IMR-90 (cell line): ENCODE data around the gene OR2K2. TPM values are rescaled to one million over a fixed set of nuclear protein-coding genes. Genes with fewer than 3 reads are reported as not detected.

ENCODE experiments used
- ATAC-seq: fragments of 200-7000 bp; cut with Tn5 transposase; 2 replicates; pipeline ENCODE4 v1.9.1; 2020; ENCODE audit warnings: low read depth, mild to moderate bottlenecking, moderate library complexity
- BruUV-seq: library from RNA; stranded (reverse); fragments of 400-500 nt; replicated peaks from 2 replicates; lab custom pipeline; 2021; lab: Mats Ljungman, UMichigan
- CTCF ChIA-PET: fragments of 300-600 bp; formaldehyde crosslinking; extraction: SDS; loops from one replicate; lab custom pipeline; 2021; ENCODE audit warnings: antibody characterized with exemption; lab: Yijun Ruan, JAX
- POLR2A ChIA-PET: fragments of 300-600 bp; sonication (Branson Sonifier 250); formaldehyde crosslinking; loops from one replicate; lab custom pipeline; 2022; ENCODE audit warnings: antibody characterized with exemption; ENCODE audit not compliant: unreplicated experiment; lab: Charles Lee
- DNase-seq: peaks from one replicate; pipeline ENCODE4 v3.0.0; 2013
- H2AFZ ChIP-seq: replicated peaks from 2 replicates; pipeline ENCODE3; 2013; ENCODE audit warnings: low read length, mild to moderate bottlenecking; ENCODE audit not compliant: poor library complexity
- H2AK5ac ChIP-seq: 2 replicates; pipeline ENCODE4 v1.6.1; 2013; ENCODE audit warnings: low read depth, low read length, inconsistent platforms
- H2AK9ac ChIP-seq: replicated peaks from 2 replicates; pipeline ENCODE3; 2013; ENCODE audit warnings: mild to moderate bottlenecking, low read depth, low read length, moderate library complexity; ENCODE audit not compliant: poor library complexity
- H2BK120ac ChIP-seq: 2 replicates; pipeline ENCODE4 v1.6.1; 2013; ENCODE audit warnings: low read depth, low read length, inconsistent platforms
- H2BK15ac ChIP-seq: 3 replicates; pipeline ENCODE4 v1.6.1; 2013; ENCODE audit warnings: low read depth, low read length, inconsistent platforms
- H2BK20ac ChIP-seq: 2 replicates; pipeline ENCODE4 v1.6.1; 2013; ENCODE audit warnings: low read depth, mild to moderate bottlenecking, inconsistent platforms, low read length, moderate library complexity
- H2BK5ac ChIP-seq: 2 replicates; pipeline ENCODE4 v1.6.1; 2013; ENCODE audit warnings: mild to moderate bottlenecking, low read depth, low read length, inconsistent platforms; ENCODE audit not compliant: poor library complexity, severe bottlenecking
- H3K14ac ChIP-seq: replicated peaks from 2 replicates; pipeline ENCODE4 v1.6.1; 2013; ENCODE audit warnings: low read depth, low read length, inconsistent platforms
- H3K18ac ChIP-seq: 2 replicates; pipeline ENCODE4 v1.6.1; 2013; ENCODE audit warnings: low read depth, low read length, control low read depth
- H3K23ac ChIP-seq: 2 replicates; pipeline ENCODE4 v1.6.1; 2013; ENCODE audit warnings: low read depth, low read length, inconsistent platforms
- H3K27ac ChIP-seq: 2 replicates; pipeline ENCODE4 v1.5.1; 2013; ENCODE audit warnings: mild to moderate bottlenecking, control low read depth, low read length; ENCODE audit not compliant: insufficient read depth
- H3K27me3 ChIP-seq: 2 replicates; pipeline ENCODE4 v1.6.1; 2013; ENCODE audit warnings: low read length; ENCODE audit not compliant: control insufficient read depth, insufficient read depth
- H3K36me3 ChIP-seq: 2 replicates; pipeline ENCODE4 v1.6.1; 2013; ENCODE audit warnings: low read length, mixed read lengths; ENCODE audit not compliant: control insufficient read depth, insufficient read depth
- H3K4ac ChIP-seq: 2 replicates; pipeline ENCODE4 v1.6.1; 2013; ENCODE audit warnings: low read depth, low read length, inconsistent platforms
- H3K4me1 ChIP-seq: 2 replicates; pipeline ENCODE4 v1.6.1; 2013; ENCODE audit warnings: low read length, mixed read lengths; ENCODE audit not compliant: control insufficient read depth, insufficient read depth
- H3K4me2 ChIP-seq: 2 replicates; pipeline ENCODE4 v1.6.1; 2013; ENCODE audit warnings: low read depth, mild to moderate bottlenecking, control low read depth, low read length, moderate library complexity
- H3K4me3 ChIP-seq: 2 replicates; pipeline ENCODE4 v1.5.1; 2013; ENCODE audit warnings: low read depth, mild to moderate bottlenecking, control low read depth, low read length, moderate library complexity; ENCODE audit not compliant: insufficient read depth
- H3K56ac ChIP-seq: 2 replicates; pipeline ENCODE4 v1.6.1; 2013; ENCODE audit warnings: low read length, inconsistent platforms; ENCODE audit not compliant: insufficient read depth; ENCODE audit errors: extremely low read depth
- H3K79me1 ChIP-seq, 2 experiments: 2 replicates each; pipeline ENCODE4 v1.6.1; 2013; ENCODE audit warnings: low read length in 2 of 2, inconsistent platforms in 1 of 2, low read depth in 1 of 2
- H3K9ac ChIP-seq: 2 replicates; pipeline ENCODE4 v1.6.1; 2013; ENCODE audit warnings: low read depth, low read length, control low read depth
- H3K9me1 ChIP-seq: 2 replicates; pipeline ENCODE4 v1.6.1; 2013; ENCODE audit warnings: low read length, inconsistent platforms; ENCODE audit not compliant: insufficient read depth
- H3K9me3 ChIP-seq: 2 replicates; pipeline ENCODE4 v1.6.1; 2013; ENCODE audit warnings: low read length; ENCODE audit not compliant: control insufficient read depth, insufficient read depth
- H4K20me1 ChIP-seq: 2 replicates; pipeline ENCODE4 v1.6.1; 2013; ENCODE audit warnings: low read length, inconsistent platforms; ENCODE audit not compliant: insufficient read depth
- H4K5ac ChIP-seq: 2 replicates; pipeline ENCODE4 v1.6.1; 2013; ENCODE audit warnings: mild to moderate bottlenecking, low read depth, low read length, control low read depth
- H4K8ac ChIP-seq, 2 experiments: 2 replicates each; pipeline ENCODE4 v1.6.1; 2013; ENCODE audit warnings: low read depth in 2 of 2, low read length in 2 of 2, control low read depth in 1 of 2, inconsistent platforms in 1 of 2
- H4K91ac ChIP-seq: 2 replicates; pipeline ENCODE4 v1.6.1; 2013; ENCODE audit warnings: low read depth, low read length, inconsistent platforms; ENCODE audit not compliant: insufficient read depth
- CEBPB ChIP-seq: IDR thresholded peaks from 2 replicates; pipeline ENCODE4 v1.6.1; 2012; ENCODE audit warnings: low read depth, low read length, improper control_type of control experiment
- CHD1 ChIP-seq: IDR thresholded peaks from 2 replicates; pipeline ENCODE4 v1.6.1; 2012; ENCODE audit warnings: low read depth, low read length, improper control_type of control experiment
- FOS ChIP-seq: fragments of 150-350 bp; IDR thresholded peaks from 2 replicates; pipeline ENCODE4 v1.6.1; 2016; ENCODE audit warnings: low read depth, low read length
- MAZ ChIP-seq: IDR thresholded peaks from 2 replicates; pipeline ENCODE4 v1.6.1; 2012; ENCODE audit warnings: low read depth, mild to moderate bottlenecking, low read length, improper control_type of control experiment, moderate library complexity, borderline replicate concordance
- MXI1 ChIP-seq: IDR thresholded peaks from 2 replicates; pipeline ENCODE4 v1.6.1; 2012; ENCODE audit warnings: low read depth, mild to moderate bottlenecking, low read length, moderate library complexity, borderline replicate concordance
- RFX5 ChIP-seq: IDR thresholded peaks from 2 replicates; pipeline ENCODE4 v1.8.0; 2012; ENCODE audit warnings: low read depth, mild to moderate bottlenecking, low read length, moderate library complexity
- WGBS, 2 experiments: methylation state at CpG; one replicate each; pipeline versions ENCODE4 v1.1.5 to v1.1.7; 2013; ENCODE audit warnings: missing lambda C conversion rate in 2 of 2; ENCODE audit not compliant: insufficient read length in 1 of 2; ENCODE audit errors: extremely low coverage in 2 of 2; 5-methylcytosine and 5-hydroxymethylcytosine counted together
- dilution Hi-C: fragments of 300-500 bp; cut with HindIII; formaldehyde crosslinking; loops from one replicate; pipeline ENCODE4 v1.14.3; 2018; ENCODE audit warnings: low sequenced_read_pairs; ENCODE audit not compliant: unreplicated experiment
- in situ Hi-C: fragments of 300-500 bp; cut with MboI; formaldehyde crosslinking; loops from 3 replicates; pipeline ENCODE4 v1.14.3; 2019; ENCODE audit warnings: low sequenced_read_pairs, inconsistent platforms, mixed read lengths
- intact Hi-C: fragments of 100-400 bp; cut with micrococcal nuclease; formaldehyde crosslinking; loops from 2 replicates; pipeline ENCODE4 v1.10.0; 2022
- polyA plus RNA-seq, 3 experiments: library from polyadenylated mRNA; depleted of rRNA; stranded (reverse); fragments of >200 nt; gene quantifications; 2 replicates each; pipeline ENCODE4 v1.2.3, GENCODE V29; 2012; ENCODE audit warnings: low replicate concordance in 1 of 3
- total RNA-seq: library from RNA; depleted of rRNA; stranded (reverse); fragments of >200 nt; gene quantifications from 2 replicates; pipeline ENCODE4 v1.2.3, GENCODE V29; 2012
- TF ChIP-seq, protein P1 (sequence below): fragments of 150-350 bp; IDR thresholded peaks from 2 replicates; pipeline ENCODE4 v1.6.1; 2016; ENCODE audit warnings: low read depth, mild to moderate bottlenecking, low read length, moderate library complexity, borderline replicate concordance

OR2K2 gene
- total and polyA plus RNA-seq, 2 of the 4 experiments (the other 2 are of a cell fraction), result not detected

DNA sequence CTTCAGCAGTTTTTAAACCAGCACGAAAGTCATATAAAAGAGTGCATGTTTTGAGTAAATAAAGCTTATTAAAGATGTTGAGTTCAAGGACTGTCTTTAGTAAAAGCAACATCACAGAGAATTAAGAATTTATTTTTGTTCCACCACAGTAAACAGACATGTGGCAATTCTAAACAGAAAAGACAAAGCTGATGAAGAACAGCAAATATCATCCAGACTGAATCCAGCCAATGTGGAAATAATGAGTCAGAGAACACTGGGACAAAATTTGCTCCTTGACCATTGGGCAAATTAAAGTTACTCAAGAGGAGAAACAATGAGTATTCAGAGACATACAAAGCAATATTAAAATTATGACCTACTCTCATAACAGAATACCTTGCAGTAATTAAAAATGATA, 28.8 kb downstream of the OR2K2 start:
- H4K8ac ChIP-seq, result no peak overlapping the region
- no peak for ATAC-seq
- no peak overlapping the region for H3K4me3 ChIP-seq
- peaks cover 3% of the 10 kb centered on the region; the same call in 1 of the 2 replicates for H3K4me1 ChIP-seq
- no peak overlapping the region for H2AK9ac ChIP-seq
- peak; percentile 67 for DNase-seq
- H3K9me1 ChIP-seq, result no peaks in the 10 kb centered on the region
- no peak overlapping the region for H2AK5ac ChIP-seq
- no TSS peak for BruUV-seq
- dilution Hi-C loops, result no loop called here
- no peaks in the 10 kb centered on the region for H4K20me1 ChIP-seq
- intact Hi-C loops, result no loop called here
- in situ Hi-C loops, result no loop called here
- H3K4ac ChIP-seq, result no peak overlapping the region
- H3K4me2 ChIP-seq, result no peak overlapping the region
- H3K27me3 ChIP-seq, result no peaks in the 10 kb centered on the region
- no peaks in the 10 kb centered on the region for H3K36me3 ChIP-seq
- H2BK120ac ChIP-seq, result no peak overlapping the region
- no peak overlapping the region for H3K27ac ChIP-seq
- H2BK15ac ChIP-seq, result no peak overlapping the region
- POLR2A ChIA-PET, result interaction anchor here (0.7 kb wide), 1 partner anchor 265 kb away, joined by 4 read pairs; no protein-coding TSS in a partner anchor
- no peak overlapping the region for H3K56ac ChIP-seq
- H4K91ac ChIP-seq, result no peak overlapping the region
- H2AFZ ChIP-seq, result no peak overlapping the region
- TF ChIP-seq MAZ (no peak), MXI1 (no peak), CEBPB (peak; percentile 76), RFX5 (no peak), CHD1 (no peak), FOS (0 out of 2 replicates have a peak, but pooled peaks have one; percentile 6)
- TF ChIP-seq, protein P1, sequence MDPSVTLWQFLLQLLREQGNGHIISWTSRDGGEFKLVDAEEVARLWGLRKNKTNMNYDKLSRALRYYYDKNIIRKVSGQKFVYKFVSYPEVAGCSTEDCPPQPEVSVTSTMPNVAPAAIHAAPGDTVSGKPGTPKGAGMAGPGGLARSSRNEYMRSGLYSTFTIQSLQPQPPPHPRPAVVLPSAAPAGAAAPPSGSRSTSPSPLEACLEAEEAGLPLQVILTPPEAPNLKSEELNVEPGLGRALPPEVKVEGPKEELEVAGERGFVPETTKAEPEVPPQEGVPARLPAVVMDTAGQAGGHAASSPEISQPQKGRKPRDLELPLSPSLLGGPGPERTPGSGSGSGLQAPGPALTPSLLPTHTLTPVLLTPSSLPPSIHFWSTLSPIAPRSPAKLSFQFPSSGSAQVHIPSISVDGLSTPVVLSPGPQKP, result no peak
- no peak overlapping the region for H3K14ac ChIP-seq
- no peak overlapping the region for H3K23ac ChIP-seq
- H2BK5ac ChIP-seq, result no peak overlapping the region
- no CpG with 5 or more reads among the region's 1 CpG for WGBS, 2 experiments
- peaks cover 2 to 10% of the 10 kb centered on the region in 2 experiments; a peak in 3 of 4 replicates for H3K79me1 ChIP-seq
- H4K5ac ChIP-seq, result no peak overlapping the region
- no peak overlapping the region for H2BK20ac ChIP-seq
- H3K18ac ChIP-seq, result no peak overlapping the region
- no peaks in the 10 kb centered on the region for H3K9me3 ChIP-seq
- H3K9ac ChIP-seq, result no peak overlapping the region
- CTCF ChIA-PET, result interaction anchor here (0.7 kb wide), 1 partner anchor 267 kb away, joined by 3 read pairs; no protein-coding TSS in a partner anchor
